NCI-H345 (cell line): ENCODE results near the gene TMCO6.
A peak's percentile ranks its signal among the peaks of the same experiment; 100 is the strongest.

ENCODE experiments used
- DNase-seq: peaks from one replicate; lab custom pipeline; 2025; lab: John Stamatoyannopoulos, UW

TMCO6 gene

GRCh38 chr5:140673187-140673976 is 34.1 kb downstream of the TMCO6 start, which contains the start of gene DND1:
Gene DND1 (minus strand): TSS chr5:140673576. CDS start chr5:140673542, 34 bp downstream.
- no peak for DNase-seq

GRCh38 chr5:140674211-140674610 is 35.0 kb downstream of the TMCO6 start:
- no peak for DNase-seq

GRCh38 chr5:140674629-140675028 is 35.4 kb downstream of the TMCO6 start:
- no peak for DNase-seq

GRCh38 chr5:140677947-140678346 is 38.7 kb downstream of the TMCO6 start:
- DNase-seq = no peak

GRCh38 chr5:140678993-140679392 is 39.7 kb downstream of the TMCO6 start:
- DNase-seq = no peak

GRCh38 chr5:140690376-140690932 is 51.2 kb downstream of the TMCO6 start:
- DNase-seq = no peak

GRCh38 chr5:140690941-140691924 is 52.0 kb downstream of the TMCO6 start, which contains the start of the genes HARS1 and HARS2:
Gene HARS1 (minus strand): TSS chr5:140691370. CDS start chr5:140691304, 66 bp downstream.
Gene HARS2 (plus strand): TSS chr5:140691455. CDS start chr5:140691649, 194 bp downstream.
- peak; percentile 95 for DNase-seq

- DNase-seq = no peak
Measured at GRCh38 chr5:140694276-140694675, 55.0 kb downstream of the TMCO6 start.
